SKM-1 treated with dmso at 0.1 percent for 144 hours (cell line): ENCODE data around the gene PCK1.

Experiments
- DNase-seq: peaks from one replicate; lab custom pipeline; 2025; ENCODE audit not compliant: unreplicated experiment; lab: John Stamatoyannopoulos, UW

Gene PCK1

GRCh38 chr20:57600320-57601210 is 39.7 kb downstream of the PCK1 start:
- DNase-seq, result no peak

GRCh38 chr20:57601211-57601570 is 40.3 kb downstream of the PCK1 start:
- no peak for DNase-seq

GRCh38 chr20:57601737-57602136 is 40.8 kb downstream of the PCK1 start:
- DNase-seq, result no peak

- no peak for DNase-seq
Observed at GRCh38 chr20:57603120-57603519, 42.2 kb downstream of the PCK1 start.

- DNase-seq, result no peak
Observed at GRCh38 chr20:57605045-57605444, 44.1 kb downstream of the PCK1 start.

- DNase-seq, result no peak
Observed at GRCh38 chr20:57605878-57606277, 45.0 kb downstream of the PCK1 start.

GRCh38 chr20:57608516-57608915 is 47.6 kb downstream of the PCK1 start:
- DNase-seq, result no peak

- DNase-seq, result no peak
Observed at GRCh38 chr20:57609086-57609841, 48.4 kb downstream of the PCK1 start.

GRCh38 chr20:57609842-57610167 is 48.9 kb downstream of the PCK1 start:
- no peak for DNase-seq

- no peak for DNase-seq
Observed at GRCh38 chr20:57610261-57610952, 49.5 kb downstream of the PCK1 start.

- no peak for DNase-seq
Observed at GRCh38 chr20:57611586-57612311, 50.8 kb downstream of the PCK1 start.

GRCh38 chr20:57612436-57612835 is 51.5 kb downstream of the PCK1 start:
- no peak for DNase-seq

- no peak for DNase-seq
Observed at GRCh38 chr20:57612916-57613315, 52.0 kb downstream of the PCK1 start.

GRCh38 chr20:57613481-57613921 is 52.6 kb downstream of the PCK1 start:
- no peak for DNase-seq

GRCh38 chr20:57614490-57615444 is 53.9 kb downstream of the PCK1 start:
- DNase-seq, result no peak

GRCh38 chr20:57615445-57615811 is 54.5 kb downstream of the PCK1 start:
- DNase-seq, result no peak

- no peak for DNase-seq
Observed at GRCh38 chr20:57616143-57616951, 55.4 kb downstream of the PCK1 start.

- no peak for DNase-seq
Observed at GRCh38 chr20:57617079-57617795, 56.3 kb downstream of the PCK1 start.
